ENCODE results near the gene CIART.

CIART gene

GRCh38 chr1:150268340-150268704 is 14.0 kb upstream of the CIART start:
- peak overlapping the region; percentile 30 for H4K91ac ChIP-seq (ENCODE audit: low read length)
- H3K14ac ChIP-seq (ENCODE audit: low read length in 2 of 2), result peak overlapping the region in 1 of 2 experiments; percentile 84
- H2AFZ ChIP-seq (ENCODE audit: low read depth, low read length), result peak overlapping the region; percentile 84
- peak overlapping the region; percentile 85 for H3K4me2 ChIP-seq (ENCODE audit: low read length, poor library complexity, severe bottlenecking)
- H3K9ac ChIP-seq (ENCODE audit: low read length), result peak overlapping the region; percentile 98
- peak overlapping the region; percentile 75 to 95 for H3K4ac ChIP-seq (ENCODE audit: low read depth in 1 of 2, low read length in 2 of 2)
- H2BK15ac ChIP-seq (ENCODE audit: low read depth, poor library complexity, severe bottlenecking), result peak overlapping the region; percentile 35
- peak overlapping the region; percentile 24 for H2AK5ac ChIP-seq (ENCODE audit: low read length, severe bottlenecking)
- H3K27me3 ChIP-seq (ENCODE audit: control insufficient read depth in 1 of 2, insufficient read depth in 1 of 2, low read length in 2 of 2), result no peaks in the 10 kb centered on the region
- H3K4me3 ChIP-seq (ENCODE audit: insufficient read depth in 1 of 2, low read depth in 1 of 2, low read length in 2 of 2), result peak overlapping the region; percentile 68 to 100
- peaks cover 11% of the 10 kb centered on the region for H3K4me1 ChIP-seq (ENCODE audit: control insufficient read depth, insufficient read depth, low read depth, low read length)
- H3K23ac ChIP-seq (ENCODE audit: low read length in 2 of 2), result no peak overlapping the region
- H3K79me1 ChIP-seq (replicated peaks; ENCODE audit: low read length, poor library complexity, severe bottlenecking), result peaks cover 13% of the 10 kb centered on the region
- H4K8ac ChIP-seq (ENCODE audit: low read length), result peak overlapping the region; percentile 67
- no peaks in the 10 kb centered on the region for H3K9me3 ChIP-seq (ENCODE audit: control insufficient read depth, low read length)
- H2BK120ac ChIP-seq (ENCODE audit: low read depth, low read length), result peak overlapping the region; percentile 50
- H3K27ac ChIP-seq (ENCODE audit: low read length, poor library complexity, severe bottlenecking), result peak overlapping the region; percentile 12
- peaks cover 14 to 33% of the 10 kb centered on the region in 2 experiments for H3K36me3 ChIP-seq (ENCODE audit: control insufficient read depth in 1 of 2, insufficient read depth in 2 of 2, low read depth in 1 of 2, low read length in 2 of 2)
- H3K18ac ChIP-seq (ENCODE audit: low read depth in 1 of 2, low read length in 2 of 2), result peak overlapping the region; percentile 50 to 95
- DNase-seq, result peak; percentile 46
- under 1% methylated on average over 17 of the region's 21 CpGs for WGBS
- no peak overlapping the region for H2BK12ac ChIP-seq (ENCODE audit: low read length in 2 of 2)
- no peak overlapping the region for H2BK5ac ChIP-seq (ENCODE audit: low read depth, low read length, poor library complexity, severe bottlenecking)

GRCh38 chr1:150268705-150269403 is 13.5 kb upstream of the CIART start, which contains the start of gene APH1A:
Gene APH1A, minus strand, starts transcription at chr1:150269016. Its CDS starts 206 bp downstream, at chr1:150268810.
- Histone ChIP-seq H2BK120ac (ENCODE audit: low read depth, low read length) (peak within 1 kb of the TSS; percentile 50), H3K36me3 (ENCODE audit: control insufficient read depth in 1 of 2, insufficient read depth in 2 of 2, low read depth in 1 of 2, low read length in 2 of 2) (peaks cover 14 to 33% of the 10 kb centered on the region in 2 experiments), H3K4me2 (ENCODE audit: low read length, poor library complexity, severe bottlenecking) (peak within 1 kb of the TSS; percentile 85), H3K4me1 (ENCODE audit: control insufficient read depth, insufficient read depth, low read depth, low read length) (peaks cover 11% of the 10 kb centered on the region), H3K14ac (ENCODE audit: low read length in 2 of 2) (peak within 1 kb of the TSS in 1 of 2 experiments; percentile 84), H3K79me1 (replicated peaks; ENCODE audit: low read length, poor library complexity, severe bottlenecking) (peaks cover 13% of the 10 kb centered on the region), H3K9ac (ENCODE audit: low read length) (peak within 1 kb of the TSS; percentile 98), H3K4me3 (ENCODE audit: insufficient read depth in 1 of 2, low read depth in 1 of 2, low read length in 2 of 2) (peak within 1 kb of the TSS; percentile 68 to 100), H3K27ac (ENCODE audit: low read length, poor library complexity, severe bottlenecking) (peak within 1 kb of the TSS; percentile 64), H2BK5ac (ENCODE audit: low read depth, low read length, poor library complexity, severe bottlenecking) (peak within 1 kb of the TSS; percentile 59), H2BK15ac (ENCODE audit: low read depth, poor library complexity, severe bottlenecking) (peak within 1 kb of the TSS; percentile 84), H3K9me3 (ENCODE audit: control insufficient read depth, low read length) (no peaks in the 10 kb centered on the region), H3K23ac (ENCODE audit: low read length in 2 of 2) (no peak within 1 kb of the TSS), H3K4ac (ENCODE audit: low read depth in 1 of 2, low read length in 2 of 2) (peak within 1 kb of the TSS; percentile 75 to 95), H4K8ac (ENCODE audit: low read length) (peak within 1 kb of the TSS; percentile 95), H4K91ac (ENCODE audit: low read length) (peak within 1 kb of the TSS; percentile 61), H2AK5ac (ENCODE audit: low read length, severe bottlenecking) (peak within 1 kb of the TSS; percentile 24), H2BK12ac (ENCODE audit: low read length in 2 of 2) (no peak within 1 kb of the TSS), H3K27me3 (ENCODE audit: control insufficient read depth in 1 of 2, insufficient read depth in 1 of 2, low read length in 2 of 2) (no peaks in the 10 kb centered on the region), H2AFZ (ENCODE audit: low read depth, low read length) (peak within 1 kb of the TSS; percentile 84), H3K18ac (ENCODE audit: low read depth in 1 of 2, low read length in 2 of 2) (peak within 1 kb of the TSS; percentile 50 to 95)
- DNase-seq, result peak; percentile 96
- WGBS, result 1% methylated on average over 40 of the region's 49 CpGs

- no peak overlapping the region for H2AFZ ChIP-seq (ENCODE audit: low read depth, low read length)
- no peak overlapping the region for H3K18ac ChIP-seq (ENCODE audit: low read depth in 1 of 2, low read length in 2 of 2)
- H2BK15ac ChIP-seq (ENCODE audit: low read depth, poor library complexity, severe bottlenecking), result no peak overlapping the region
- no peak overlapping the region for H2BK5ac ChIP-seq (ENCODE audit: low read depth, low read length, poor library complexity, severe bottlenecking)
- no peak overlapping the region for H3K27ac ChIP-seq (ENCODE audit: low read length, poor library complexity, severe bottlenecking)
- H3K36me3 ChIP-seq (ENCODE audit: control insufficient read depth in 1 of 2, insufficient read depth in 2 of 2, low read depth in 1 of 2, low read length in 2 of 2), result peaks cover 13 to 29% of the 10 kb centered on the region in 2 experiments
- peaks cover 13% of the 10 kb centered on the region for H3K79me1 ChIP-seq (replicated peaks; ENCODE audit: low read length, poor library complexity, severe bottlenecking)
- no peak overlapping the region for H4K91ac ChIP-seq (ENCODE audit: low read length)
- no peaks in the 10 kb centered on the region for H3K27me3 ChIP-seq (ENCODE audit: control insufficient read depth in 1 of 2, insufficient read depth in 1 of 2, low read length in 2 of 2)
- DNase-seq, result no peak
- no peak overlapping the region for H2BK120ac ChIP-seq (ENCODE audit: low read depth, low read length)
- no peak overlapping the region for H3K4me2 ChIP-seq (ENCODE audit: low read length, poor library complexity, severe bottlenecking)
- peak overlapping the region in 1 of 2 experiments; percentile 12 for H3K4ac ChIP-seq (ENCODE audit: low read depth in 1 of 2, low read length in 2 of 2)
- no peak overlapping the region for H2BK12ac ChIP-seq (ENCODE audit: low read length in 2 of 2)
- peak overlapping the region in 1 of 2 experiments; percentile 100 for H3K4me3 ChIP-seq (ENCODE audit: insufficient read depth in 1 of 2, low read depth in 1 of 2, low read length in 2 of 2)
- H3K4me1 ChIP-seq (ENCODE audit: control insufficient read depth, insufficient read depth, low read depth, low read length), result peaks cover 11% of the 10 kb centered on the region
- peak overlapping the region; percentile 28 for H4K8ac ChIP-seq (ENCODE audit: low read length)
- no peak overlapping the region for H3K14ac ChIP-seq (ENCODE audit: low read length in 2 of 2)
- WGBS, result 85% methylated on average over 2 of the region's 10 CpGs
- no peaks in the 10 kb centered on the region for H3K9me3 ChIP-seq (ENCODE audit: control insufficient read depth, low read length)
- H2AK5ac ChIP-seq (ENCODE audit: low read length, severe bottlenecking), result no peak overlapping the region
- H3K23ac ChIP-seq (ENCODE audit: low read length in 2 of 2), result no peak overlapping the region
- peak overlapping the region; percentile 98 for H3K9ac ChIP-seq (ENCODE audit: low read length)
Observed at GRCh38 chr1:150269451-150269850, 12.9 kb upstream of the CIART start.

GRCh38 chr1:150271291-150271959 is 10.9 kb upstream of the CIART start:
- no peak overlapping the region for H2BK12ac ChIP-seq (ENCODE audit: low read length in 2 of 2)
- no peak overlapping the region for H4K8ac ChIP-seq (ENCODE audit: low read length)
- H2BK5ac ChIP-seq (ENCODE audit: low read depth, low read length, poor library complexity, severe bottlenecking), result no peak overlapping the region
- no peak overlapping the region for H2AK5ac ChIP-seq (ENCODE audit: low read length, severe bottlenecking)
- no peak overlapping the region for H3K14ac ChIP-seq (ENCODE audit: low read length in 2 of 2)
- peaks cover 11% of the 10 kb centered on the region for H3K4me1 ChIP-seq (ENCODE audit: control insufficient read depth, insufficient read depth, low read depth, low read length)
- no peak overlapping the region for H2BK15ac ChIP-seq (ENCODE audit: low read depth, poor library complexity, severe bottlenecking)
- peaks cover 1 to 20% of the 10 kb centered on the region in 2 experiments for H3K36me3 ChIP-seq (ENCODE audit: control insufficient read depth in 1 of 2, insufficient read depth in 2 of 2, low read depth in 1 of 2, low read length in 2 of 2)
- no peaks in the 10 kb centered on the region for H3K27me3 ChIP-seq (ENCODE audit: control insufficient read depth in 1 of 2, insufficient read depth in 1 of 2, low read length in 2 of 2)
- H3K4me3 ChIP-seq (ENCODE audit: insufficient read depth in 1 of 2, low read depth in 1 of 2, low read length in 2 of 2), result no peak overlapping the region
- no peak overlapping the region for H3K27ac ChIP-seq (ENCODE audit: low read length, poor library complexity, severe bottlenecking)
- H3K4ac ChIP-seq (ENCODE audit: low read depth in 1 of 2, low read length in 2 of 2), result no peak overlapping the region
- no peaks in the 10 kb centered on the region for H3K9me3 ChIP-seq (ENCODE audit: control insufficient read depth, low read length)
- H3K9ac ChIP-seq (ENCODE audit: low read length), result peak overlapping the region; percentile 36
- no peak overlapping the region for H3K18ac ChIP-seq (ENCODE audit: low read depth in 1 of 2, low read length in 2 of 2)
- DNase-seq, result no peak
- no peak overlapping the region for H3K23ac ChIP-seq (ENCODE audit: low read length in 2 of 2)
- H3K4me2 ChIP-seq (ENCODE audit: low read length, poor library complexity, severe bottlenecking), result no peak overlapping the region
- H3K79me1 ChIP-seq (replicated peaks; ENCODE audit: low read length, poor library complexity, severe bottlenecking), result peaks cover 8% of the 10 kb centered on the region
- no peak overlapping the region for H2BK120ac ChIP-seq (ENCODE audit: low read depth, low read length)
- 97% methylated on average over 7 of the region's 7 CpGs for WGBS
- no peak overlapping the region for H2AFZ ChIP-seq (ENCODE audit: low read depth, low read length)
- no peak overlapping the region for H4K91ac ChIP-seq (ENCODE audit: low read length)
